ENCODE measurements around the gene GINS1.

GINS1 gene

DNA sequence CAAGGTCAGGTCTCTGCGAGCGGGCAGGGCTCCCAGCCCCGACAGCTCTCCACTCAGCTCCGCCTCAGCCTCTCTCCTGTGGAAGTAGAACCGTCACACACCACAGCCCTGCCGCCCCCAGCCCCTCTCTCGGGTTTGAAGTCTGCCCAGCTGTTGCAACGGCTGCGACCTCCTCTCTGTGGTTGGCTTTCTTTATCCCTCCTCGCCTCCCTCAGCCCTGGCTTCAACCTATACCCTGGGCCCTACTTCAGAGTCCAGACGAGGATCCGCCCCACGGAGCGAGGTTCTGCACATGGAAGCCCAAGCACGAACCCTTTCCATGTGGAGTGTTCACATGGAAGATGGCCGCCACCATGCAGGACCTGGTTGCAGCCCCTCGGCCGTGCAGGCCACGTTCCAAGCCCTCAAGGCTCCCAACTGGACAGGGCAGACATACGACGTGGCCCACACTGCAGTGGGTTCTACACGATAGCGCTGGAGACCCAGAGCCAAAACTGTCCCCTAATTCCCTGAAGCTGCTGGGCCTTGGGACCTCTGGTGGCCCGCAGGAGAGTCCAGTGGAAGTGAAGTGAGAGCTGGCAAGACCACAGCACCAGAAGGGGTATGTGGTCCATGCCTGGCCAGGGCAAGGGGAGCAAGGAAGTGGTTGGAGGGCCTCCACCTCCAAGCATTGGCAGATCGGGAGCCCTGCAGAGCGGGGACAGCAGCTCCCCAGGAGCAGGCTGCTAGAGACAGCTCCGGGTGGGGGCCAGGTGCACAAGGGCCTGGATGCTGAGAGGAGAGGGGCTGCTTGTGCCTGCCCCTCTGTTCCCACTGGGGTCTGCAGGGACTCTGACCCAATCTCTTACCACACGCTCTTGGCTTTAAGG is 69.8 kb downstream of the GINS1 start:
- DNase-seq (ENCODE audit: low read depth in 2 of 2) = no peak

DNA sequence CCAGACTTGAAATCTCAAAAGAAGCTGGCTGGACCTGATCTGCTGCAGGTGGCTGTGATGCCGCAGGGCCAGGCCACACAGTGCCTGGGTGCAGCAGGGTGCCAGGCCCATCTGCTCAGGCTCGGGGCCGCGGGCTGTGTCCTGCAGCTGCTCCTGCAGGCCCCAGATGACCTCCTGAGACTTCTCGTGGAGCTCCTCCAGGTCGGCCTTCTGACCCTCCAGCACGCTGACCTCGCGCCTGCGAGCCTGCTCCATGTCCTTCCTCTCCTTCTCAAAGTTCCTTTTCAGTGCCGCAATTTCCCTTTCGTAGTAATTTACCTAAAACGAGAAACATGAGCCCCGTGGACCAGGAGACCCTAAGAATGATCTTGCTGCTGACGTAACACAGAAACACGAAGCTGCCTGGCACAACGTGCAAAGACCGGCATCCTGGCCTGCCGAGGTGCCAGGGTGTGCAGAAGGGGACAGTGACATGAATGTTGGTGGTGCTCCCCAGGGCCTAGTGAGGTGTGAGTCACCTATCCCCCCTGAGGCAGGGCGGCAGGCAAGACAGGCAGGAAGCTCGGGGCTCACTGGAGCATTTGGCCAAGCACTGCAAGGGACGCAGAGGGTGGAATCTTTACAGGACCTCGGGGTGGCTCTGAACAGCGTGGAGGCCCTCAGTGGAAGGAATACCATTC is 71.6 kb downstream of the GINS1 start:
- no peak for DNase-seq (ENCODE audit: low read depth in 2 of 2)

DNA sequence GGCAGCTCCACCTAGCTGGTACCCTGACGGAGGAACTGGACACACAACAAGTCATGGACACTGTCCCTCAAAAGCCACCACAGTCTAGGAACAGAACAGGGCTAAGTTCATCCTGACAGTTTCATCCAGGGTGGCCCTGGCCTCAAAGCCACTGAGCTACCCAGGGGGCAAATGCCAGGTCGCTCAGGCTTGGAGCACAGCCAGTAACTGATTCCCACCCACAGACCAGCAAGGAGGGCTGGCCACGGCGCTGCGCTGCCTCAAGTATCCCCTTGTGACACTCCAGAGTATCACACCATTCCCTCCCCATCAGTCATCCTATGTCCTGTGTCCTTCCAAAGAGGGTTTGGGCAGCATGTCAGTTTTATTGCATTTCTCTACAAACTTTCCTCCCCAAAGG is 72.2 kb downstream of the GINS1 start:
- no peak for DNase-seq (ENCODE audit: low read depth in 2 of 2)

DNA sequence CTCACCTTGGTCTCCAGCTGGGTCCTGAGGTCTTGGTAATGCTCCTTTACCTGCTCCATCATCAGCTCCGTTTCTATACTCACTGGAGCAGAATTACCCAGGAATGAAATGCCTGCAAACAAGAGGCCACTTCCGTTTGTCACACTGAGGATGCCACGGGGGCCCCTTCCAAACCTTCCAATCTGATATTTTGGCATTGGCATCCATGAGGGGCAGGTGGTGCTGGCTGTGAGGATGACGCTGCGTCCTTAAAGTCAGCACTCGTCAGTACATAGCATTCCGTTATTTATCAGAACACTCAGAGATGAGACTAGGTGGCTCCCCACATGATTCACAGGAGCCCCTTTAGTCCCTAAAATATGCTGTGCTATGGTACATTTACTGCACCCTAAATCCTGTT is 72.7 kb downstream of the GINS1 start:
- no peak for DNase-seq (ENCODE audit: low read depth in 2 of 2)

DNA sequence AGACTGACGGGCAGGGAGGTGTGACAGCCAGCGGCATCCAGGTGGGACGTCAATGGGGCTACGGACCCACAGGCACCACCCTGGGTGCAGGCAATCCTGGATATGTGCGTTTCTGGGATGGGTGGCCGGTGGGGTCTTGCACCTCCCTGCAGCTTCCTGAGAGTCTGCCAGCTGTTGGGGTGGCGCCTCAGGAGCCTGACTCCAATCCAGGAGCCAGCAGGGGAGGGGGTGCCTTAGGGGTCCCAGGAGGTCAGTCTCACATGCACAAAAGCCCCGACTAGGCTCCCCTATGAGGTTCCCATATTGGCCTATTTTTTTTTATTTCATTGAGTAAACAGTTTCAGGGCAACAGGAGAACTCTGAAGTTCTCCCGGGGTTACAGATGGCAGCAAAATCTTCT is 73.3 kb downstream of the GINS1 start:
- DNase-seq (ENCODE audit: low read depth in 2 of 2) = no peak

DNA sequence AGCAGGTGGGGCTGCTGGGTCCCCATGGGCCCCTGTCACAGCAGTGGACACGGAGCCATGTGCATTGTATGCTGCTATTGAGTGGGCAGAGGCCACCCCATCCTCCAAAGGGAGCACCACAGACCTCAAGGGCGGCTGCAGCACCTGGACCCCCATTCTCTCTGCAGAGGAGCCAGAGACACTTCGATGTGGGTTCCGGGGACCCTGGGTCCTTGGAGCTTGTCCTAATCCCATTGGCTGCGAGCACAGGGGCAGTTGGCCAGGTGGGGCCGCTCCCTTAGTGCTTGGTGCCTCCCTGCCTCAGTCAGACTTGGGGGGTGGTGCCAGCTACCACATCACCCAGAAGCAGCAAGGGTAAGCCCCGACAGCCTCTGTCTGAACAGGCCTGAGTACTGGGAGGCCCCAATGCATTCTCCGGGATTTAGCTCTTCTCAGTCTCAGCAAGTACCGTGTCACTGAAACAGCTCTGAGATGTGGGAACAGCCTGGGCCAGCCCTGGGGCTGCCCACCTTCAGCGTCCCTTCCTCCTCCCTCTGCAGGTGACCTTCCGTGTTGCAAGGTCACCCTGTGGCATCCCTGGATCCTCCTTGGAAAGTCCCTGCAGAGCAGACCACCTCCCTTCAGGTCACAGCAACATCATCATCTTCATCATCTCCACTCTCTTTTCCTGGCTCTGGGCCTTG is 73.9 kb downstream of the GINS1 start:
- no peak for DNase-seq (ENCODE audit: low read depth in 2 of 2)

DNA sequence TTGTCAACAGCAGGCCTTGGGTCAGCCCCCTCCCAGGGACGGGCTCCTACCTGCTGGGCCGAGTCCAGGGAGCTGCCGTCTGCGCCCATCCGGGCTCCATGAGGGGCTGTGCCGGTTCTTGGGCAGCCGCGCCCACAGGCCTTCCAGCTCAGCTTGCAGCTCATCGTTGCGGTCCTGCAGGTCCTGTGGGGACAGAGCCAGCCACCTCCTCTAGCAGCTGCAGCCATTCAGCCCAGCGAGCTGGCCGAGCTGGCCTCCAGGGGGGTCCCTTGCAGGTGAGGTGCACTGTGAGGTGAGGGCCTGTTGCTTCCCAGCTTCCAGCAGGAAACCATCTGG is 74.4 kb downstream of the GINS1 start:
- no peak for DNase-seq (ENCODE audit: low read depth in 2 of 2)

DNA sequence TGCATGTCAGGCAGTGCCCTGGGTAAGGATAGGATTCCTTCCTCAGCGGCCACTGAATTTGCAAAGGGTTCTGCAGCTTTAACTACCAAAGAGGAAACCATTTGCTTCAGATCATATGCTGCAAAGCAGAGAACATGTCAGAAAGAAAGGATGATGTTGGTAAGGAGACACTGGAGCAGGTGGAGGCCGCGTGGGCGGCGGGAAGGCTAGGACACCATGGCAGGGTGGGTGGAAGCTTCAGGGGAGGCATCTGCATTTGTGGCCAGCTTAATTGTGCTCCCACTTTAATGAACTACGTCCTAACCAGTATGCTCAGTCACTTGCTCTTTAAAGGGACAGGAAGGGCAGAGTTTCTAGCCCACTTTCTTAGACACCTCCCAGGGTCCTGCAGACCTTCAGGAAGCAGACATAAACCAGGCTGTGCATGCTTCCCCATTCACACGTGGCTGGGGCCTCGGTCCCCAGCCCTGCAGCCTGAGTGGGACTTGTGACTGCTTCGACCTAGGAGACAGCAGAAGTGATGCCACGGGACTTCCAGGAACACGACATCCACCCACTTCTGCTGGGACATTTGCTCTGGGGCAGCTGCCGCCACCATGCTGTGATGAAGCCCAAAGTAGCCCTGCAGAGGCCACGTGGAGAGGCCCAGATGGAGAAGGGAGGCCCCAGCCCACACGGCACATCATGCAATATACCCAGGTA is 76.1 kb downstream of the GINS1 start:
- no peak for DNase-seq (ENCODE audit: low read depth in 2 of 2)

DNA sequence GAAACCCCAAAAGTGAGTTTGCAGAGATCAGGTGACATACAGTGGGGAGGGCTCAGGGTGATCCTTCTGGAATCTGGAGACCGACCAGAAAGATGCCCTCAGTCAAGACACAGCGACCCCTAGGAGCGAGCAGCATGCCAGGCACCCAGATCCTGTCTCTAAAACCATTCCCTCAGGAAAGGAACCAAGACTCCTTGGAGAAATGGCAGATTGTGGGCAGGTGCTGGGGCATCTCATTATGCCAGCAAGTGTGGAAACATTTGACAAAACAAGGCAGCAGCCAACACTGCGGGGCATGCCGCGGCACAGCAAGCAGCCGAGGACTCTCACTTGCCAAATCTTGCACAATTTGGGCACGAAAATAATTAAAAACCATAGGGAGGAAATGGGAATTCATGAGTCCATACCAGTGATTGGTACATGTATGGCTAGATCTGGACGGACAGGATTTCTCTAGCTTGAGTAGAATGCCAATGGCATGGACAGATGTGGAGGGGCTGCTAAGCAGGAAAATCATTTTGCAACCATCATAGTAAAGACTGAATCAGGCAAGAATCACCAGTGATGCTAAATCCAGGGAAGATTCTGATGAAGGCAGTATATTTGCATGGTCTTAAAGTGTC is 76.9 kb downstream of the GINS1 start:
- DNase-seq (ENCODE audit: low read depth in 2 of 2) = no peak

DNA sequence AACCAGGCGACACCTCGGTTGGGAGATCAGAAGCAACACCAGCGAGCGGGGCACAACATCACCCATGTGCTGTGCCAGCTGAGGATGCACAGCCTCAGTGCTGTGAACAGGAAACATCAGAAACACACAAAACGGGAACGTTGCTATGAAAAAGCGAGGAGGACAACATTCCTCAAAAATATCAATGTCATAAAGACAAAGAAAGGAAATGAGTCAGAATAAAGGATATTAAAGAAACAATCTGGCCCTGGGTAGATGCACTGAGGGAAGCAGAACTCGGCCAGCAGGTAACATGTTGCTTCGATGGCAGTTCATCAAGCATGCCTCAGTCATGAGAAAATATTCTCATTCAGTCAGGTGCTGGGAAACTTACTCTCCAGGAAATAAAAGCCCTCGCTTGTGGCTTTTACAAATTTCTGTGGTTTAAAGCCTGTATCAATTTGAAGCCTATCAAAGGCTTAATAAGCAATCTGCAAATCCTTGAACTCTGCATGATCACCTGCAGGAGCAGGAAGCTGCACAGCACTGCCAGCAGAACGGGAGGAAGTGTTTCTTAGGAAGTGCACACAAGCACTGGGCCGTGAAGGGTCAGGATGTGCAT is 77.5 kb downstream of the GINS1 start:
- DNase-seq (ENCODE audit: low read depth in 2 of 2) = no peak

DNA sequence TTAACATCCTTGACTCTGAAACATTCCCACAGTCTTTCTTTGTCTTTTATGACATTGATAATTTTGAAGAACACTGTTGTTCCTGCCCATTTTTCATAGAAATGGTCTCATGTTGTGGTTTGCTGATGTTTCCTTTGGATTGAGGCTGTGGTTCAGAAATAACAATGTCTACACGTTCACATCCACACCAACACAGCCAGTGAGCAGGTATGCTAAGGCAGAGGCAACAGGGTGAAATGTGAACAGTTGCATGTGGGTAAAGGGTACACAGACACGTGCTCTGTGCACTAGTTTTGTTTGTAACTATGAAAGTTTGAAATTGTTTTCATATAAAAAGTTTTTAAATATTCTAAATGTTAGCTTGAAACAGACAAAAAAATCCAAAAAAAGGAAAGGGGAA is 78.4 kb downstream of the GINS1 start:
- DNase-seq (ENCODE audit: low read depth in 2 of 2) = no peak

DNA sequence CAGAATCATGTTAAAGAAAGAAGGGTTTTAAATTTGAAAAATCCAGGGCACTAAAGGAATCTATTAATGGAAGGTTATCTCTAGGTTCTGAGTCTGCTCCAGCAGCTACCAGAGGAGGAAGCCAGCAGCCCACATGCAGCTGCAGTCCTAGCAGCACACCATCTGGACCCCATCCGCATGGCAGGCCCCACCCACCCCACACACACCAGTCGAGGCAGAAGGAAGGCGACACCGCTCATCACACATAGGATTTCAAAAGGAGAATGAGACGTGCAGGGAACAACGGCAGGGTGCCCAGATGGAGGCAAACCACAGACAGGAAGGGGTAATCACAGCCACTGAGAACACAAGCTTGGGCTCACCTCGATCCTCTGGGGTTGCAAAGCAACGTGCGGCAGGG is 78.9 kb downstream of the GINS1 start:
- no peak for DNase-seq (ENCODE audit: low read depth in 2 of 2)

DNA sequence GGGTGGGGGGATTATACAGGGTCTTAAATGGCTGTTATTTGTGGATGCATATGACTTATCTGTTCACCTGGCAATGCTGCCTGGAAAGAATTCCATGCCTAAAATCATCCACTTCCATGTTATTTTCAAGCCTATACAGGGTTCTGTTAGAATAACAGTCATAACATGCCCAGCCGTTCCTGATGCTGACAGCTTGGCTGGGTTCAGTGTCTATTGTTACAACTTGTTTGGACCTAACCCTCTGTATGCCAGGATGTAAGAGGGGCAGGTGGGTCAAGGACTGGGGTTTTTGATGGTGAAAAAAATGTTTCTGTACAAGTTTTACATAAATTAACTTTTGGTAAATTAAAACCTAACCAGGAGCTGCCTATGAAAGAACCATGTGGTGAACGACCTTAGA is 79.8 kb downstream of the GINS1 start:
- no peak for DNase-seq (ENCODE audit: low read depth in 2 of 2)

DNA sequence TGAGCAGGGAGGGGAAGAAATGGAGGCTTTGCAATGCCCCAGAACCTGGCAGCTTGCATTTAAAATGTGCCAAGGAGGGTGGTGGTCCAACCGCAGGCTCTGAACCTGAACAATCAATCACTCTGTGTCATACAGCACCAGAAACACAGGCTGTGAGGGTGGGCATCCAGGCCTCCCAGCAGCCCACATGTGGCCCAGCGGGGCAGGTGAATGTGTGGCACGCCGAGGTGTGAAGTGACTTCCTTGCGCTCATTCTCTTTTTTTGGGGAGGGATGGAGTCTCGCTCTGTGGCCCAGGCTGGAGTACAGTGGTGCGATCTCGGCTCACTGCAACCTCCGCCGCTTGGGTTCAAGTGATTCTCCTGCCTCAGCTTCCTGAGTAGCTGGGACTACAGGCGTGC is 80.5 kb downstream of the GINS1 start:
- no peak for DNase-seq (ENCODE audit: low read depth in 2 of 2)

DNA sequence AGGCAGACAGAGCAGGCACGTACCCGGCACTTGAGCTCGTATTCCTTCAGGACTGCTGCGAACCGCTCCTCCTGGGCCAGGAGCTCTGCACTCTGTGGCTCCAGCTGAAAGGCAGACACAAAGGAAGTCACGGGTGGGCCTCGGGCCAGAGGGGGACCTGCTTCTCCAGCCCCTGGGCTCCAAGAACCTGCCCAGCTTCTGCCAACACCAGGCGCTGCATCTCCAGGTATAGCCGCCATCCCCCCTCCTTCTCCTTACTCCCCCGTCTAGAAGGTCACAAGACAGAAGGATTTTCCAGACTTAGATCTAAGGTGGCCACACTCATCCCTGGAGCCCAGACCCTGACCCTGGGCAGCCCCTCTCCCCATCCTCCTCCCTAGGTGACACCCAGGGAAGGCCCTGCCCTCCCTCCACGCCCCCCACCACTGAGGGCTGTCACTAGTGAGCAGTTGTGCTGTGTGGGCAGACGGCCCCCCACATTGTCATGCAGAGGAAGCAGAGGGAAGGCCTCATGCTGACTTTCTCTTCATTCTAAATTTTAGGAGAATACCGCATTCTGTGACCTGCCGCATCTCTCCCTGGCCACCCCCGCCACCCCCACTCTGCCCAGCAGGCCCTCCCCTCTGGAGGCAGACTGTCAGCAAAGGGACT is 81.9 kb downstream of the GINS1 start:
- no peak for DNase-seq (ENCODE audit: low read depth in 2 of 2)

DNA sequence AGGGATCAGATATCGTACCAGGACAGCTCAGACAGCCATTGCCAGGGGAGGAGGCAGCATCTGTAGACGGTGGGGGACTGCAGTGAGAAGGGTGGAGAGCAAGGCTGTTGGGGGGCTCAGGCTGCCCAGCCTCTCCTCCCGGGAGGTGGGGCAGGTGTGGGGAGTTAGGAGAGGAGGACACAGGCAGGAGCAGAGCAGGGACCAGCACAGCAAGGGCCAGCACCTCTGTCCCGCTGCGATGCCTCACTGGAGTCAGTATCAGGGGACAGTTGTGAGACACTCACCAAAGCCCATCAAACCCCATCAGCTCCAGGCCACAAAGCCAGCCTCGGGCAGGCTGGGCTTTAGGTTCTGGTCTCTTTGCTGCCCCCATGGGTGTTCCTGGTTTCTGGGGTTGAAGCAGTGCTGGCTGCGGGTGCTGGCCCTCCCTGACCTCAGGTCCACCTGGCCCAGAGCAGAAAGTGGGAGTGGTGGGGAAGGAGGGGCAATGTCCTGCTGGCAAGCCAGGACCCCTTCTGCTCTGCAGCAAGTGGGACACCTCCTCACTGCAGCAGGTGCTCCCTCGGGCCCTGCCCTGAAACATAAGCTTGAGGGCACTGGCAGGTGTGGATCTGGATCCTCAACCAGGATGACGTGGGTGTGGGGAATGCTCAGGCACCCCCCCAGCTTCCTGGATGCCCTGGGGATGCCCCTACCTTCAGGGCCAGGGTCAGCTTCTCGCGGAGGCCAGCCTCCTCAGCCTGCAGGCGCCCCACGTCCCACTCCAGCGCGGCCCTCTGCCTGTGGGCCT is 83.4 kb downstream of the GINS1 start:
- DNase-seq (ENCODE audit: low read depth in 2 of 2) = no peak

DNA sequence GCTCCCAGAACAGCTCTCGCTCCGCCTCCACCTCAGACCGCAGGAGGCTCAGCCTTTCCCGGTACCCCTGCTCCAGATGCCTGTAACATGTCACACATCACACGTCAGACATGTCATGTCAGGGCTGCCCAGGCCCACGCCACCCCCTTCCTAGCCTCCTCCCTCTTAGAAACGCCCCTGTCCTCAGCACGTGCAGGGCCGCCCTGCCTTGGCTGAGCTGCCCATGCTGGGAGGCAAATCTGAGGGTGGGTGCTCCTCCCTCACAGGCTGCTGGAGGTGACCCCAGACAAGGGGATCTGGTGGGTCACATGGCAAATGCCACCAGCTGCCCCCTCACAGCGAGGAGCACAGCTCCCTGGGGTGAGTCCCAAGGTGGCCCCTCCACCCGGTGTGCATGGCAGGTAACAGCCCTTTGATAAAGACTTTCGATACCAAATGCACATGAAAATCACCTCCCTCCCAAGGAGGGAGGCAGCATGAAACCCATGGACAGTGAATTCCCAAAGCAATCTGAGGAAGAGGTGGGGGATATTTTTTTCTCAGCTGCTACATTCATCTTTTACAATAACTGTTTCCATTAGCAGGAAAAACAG is 84.1 kb downstream of the GINS1 start:
- no peak for DNase-seq (ENCODE audit: low read depth in 2 of 2)

DNA sequence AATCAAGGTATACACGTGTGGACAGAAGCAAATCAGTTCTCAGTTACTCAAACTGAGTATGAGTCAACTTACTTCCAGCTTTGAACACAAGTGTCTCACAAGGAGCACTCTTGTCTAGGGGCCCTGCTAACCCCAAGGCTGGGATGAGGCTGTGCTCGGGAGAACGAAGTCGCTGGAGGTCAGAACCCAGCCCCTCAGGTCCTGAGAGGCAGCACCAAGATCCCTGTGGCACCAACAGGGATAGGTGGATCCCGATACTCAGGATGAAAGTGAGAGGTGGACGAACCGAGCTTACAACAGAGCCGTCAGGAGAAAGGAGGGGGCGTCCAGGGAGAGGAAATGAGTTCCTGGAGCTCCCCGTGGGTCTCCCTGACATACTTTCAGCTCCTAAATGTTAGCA is 85.7 kb downstream of the GINS1 start:
- DNase-seq (ENCODE audit: low read depth in 2 of 2) = no peak

DNA sequence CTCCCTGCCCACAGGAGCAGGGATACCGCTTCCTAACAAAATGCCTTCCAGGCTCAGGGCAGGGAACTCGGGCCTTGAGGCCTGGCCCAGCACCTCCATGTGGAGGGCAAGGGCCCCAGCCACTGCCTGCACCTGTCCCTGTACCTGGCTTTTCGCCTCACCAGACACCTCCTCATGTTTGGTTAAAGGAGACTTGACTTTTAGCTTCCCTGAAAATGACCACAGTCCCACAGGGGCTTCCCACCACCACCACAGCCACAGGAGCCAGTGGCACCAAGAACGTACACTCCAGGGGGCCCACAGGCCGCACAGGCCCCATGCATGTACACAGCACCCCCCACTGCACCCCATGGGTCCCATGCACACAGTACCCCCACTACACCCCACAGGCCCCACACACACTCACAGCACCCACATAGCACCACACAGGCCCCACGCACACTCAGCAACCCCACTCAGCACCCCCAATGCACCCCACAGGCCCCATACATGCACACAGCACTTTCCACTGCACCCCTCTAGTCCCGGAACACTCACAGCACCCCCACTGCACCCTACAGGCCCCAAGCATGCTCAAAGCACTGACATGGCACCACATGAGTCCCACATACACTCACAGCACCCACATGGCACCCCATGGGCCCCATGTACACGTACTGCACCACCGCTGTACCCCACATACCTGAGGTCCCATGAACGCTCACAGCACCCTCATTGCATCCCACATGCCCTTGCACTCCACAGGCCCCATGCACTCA is 86.5 kb downstream of the GINS1 start:
- DNase-seq (ENCODE audit: low read depth in 2 of 2) = no peak

All from fibroblast of skin of left biceps (primary cell).